Measurements from ENCODE around the gene PLAC8. TPM values are rescaled to one million over a fixed set of nuclear protein-coding genes. Genes with fewer than 3 reads are reported as not detected.
A peak's percentile ranks its signal among the peaks of the same experiment; 100 is the strongest.
"Not testable (repeated sequence)": the region's sequence is repeated elsewhere in the genome, so short reads cannot be mapped to it uniquely, and the experiment has no call there.

The PLAC8 gene
- total and polyA plus RNA-seq, 2 of the 4 experiments (the other 2 are of a cell fraction), result not detected

GRCh38 chr4:83089410-83090157 is 24.9 kb downstream of the PLAC8 start:
- Histone ChIP-seq H3K79me1 (ENCODE audit: low read depth in 1 of 2, low read length in 2 of 2) (no peaks in the 10 kb centered on the region), H3K14ac (replicated peaks; ENCODE audit: low read depth, low read length) (no peak overlapping the region), H2BK20ac (ENCODE audit: low read depth, low read length) (no peak overlapping the region), H3K9ac (ENCODE audit: low read depth, low read length) (no peak overlapping the region), H2AK5ac (ENCODE audit: low read depth, low read length) (no peak overlapping the region), H3K4me3 (ENCODE audit: insufficient read depth, low read depth, low read length) (no peak overlapping the region), H4K20me1 (ENCODE audit: insufficient read depth, low read length) (no peaks in the 10 kb centered on the region), H3K56ac (ENCODE audit: extremely low read depth, insufficient read depth, low read length) (no peak overlapping the region), H4K91ac (ENCODE audit: insufficient read depth, low read depth, low read length) (no peak overlapping the region), H3K27ac (ENCODE audit: insufficient read depth, low read length) (no peak overlapping the region), H4K5ac (ENCODE audit: low read depth, low read length) (no peak overlapping the region), H4K8ac (ENCODE audit: low read depth in 2 of 2, low read length in 2 of 2) (no peak overlapping the region), H3K23ac (ENCODE audit: low read depth, low read length) (no peak overlapping the region), H3K36me3 (ENCODE audit: control insufficient read depth, insufficient read depth, low read length) (no peaks in the 10 kb centered on the region), H3K18ac (ENCODE audit: low read depth, low read length) (no peak overlapping the region), H3K9me1 (ENCODE audit: insufficient read depth, low read length) (no peaks in the 10 kb centered on the region), H2AFZ (replicated peaks; ENCODE audit: low read length, poor library complexity) (no peak overlapping the region), H3K4me2 (ENCODE audit: low read depth, low read length) (no peak overlapping the region), H3K4me1 (ENCODE audit: control insufficient read depth, insufficient read depth, low read length) (no peaks in the 10 kb centered on the region), H2BK15ac (ENCODE audit: low read depth, low read length) (no peak overlapping the region), H3K9me3 (ENCODE audit: control insufficient read depth, insufficient read depth, low read length) (no peaks in the 10 kb centered on the region), H2BK5ac (ENCODE audit: low read depth, low read length, poor library complexity, severe bottlenecking) (no peak overlapping the region), H3K27me3 (ENCODE audit: control insufficient read depth, insufficient read depth, low read length) (peaks cover 18% of the 10 kb centered on the region), H2AK9ac (replicated peaks; ENCODE audit: low read depth, low read length, poor library complexity) (no peak overlapping the region), H3K4ac (ENCODE audit: low read depth, low read length) (no peak overlapping the region), H2BK120ac (ENCODE audit: low read depth, low read length) (no peak overlapping the region)
- WGBS, 2 experiments (ENCODE audit: extremely low coverage in 2 of 2, insufficient read length in 1 of 2), result no CpG with 5 or more reads among the region's 2 CpGs
- DNase-seq (no peak), ATAC-seq (ENCODE audit: low read depth) (no peak)
- TF ChIP-seq RCOR1 (IDR thresholded peaks at IDR 0.05; ENCODE audit: insufficient replicate concordance, low read length), result no peak
- TF ChIP-seq MAFK (IDR thresholded peaks at IDR 0.05; ENCODE audit: low read depth, low read length), result peak; percentile 95
- ChIA-PET POLR2A (ENCODE audit: unreplicated experiment) (no interaction called here), CTCF (interaction anchor here (0.9 kb wide), 1 partner anchor 15 kb away, joined by 4 read pairs; no protein-coding TSS in a partner anchor)
- intact Hi-C loops (cut with micrococcal nuclease), result no loop called here
- no TSS peak for BruUV-seq (replicated peaks)
- dilution Hi-C loops (cut with HindIII; ENCODE audit: low sequenced_read_pairs, unreplicated experiment), result no loop called here
- in situ Hi-C loops (cut with MboI; ENCODE audit: low sequenced_read_pairs), result no loop called here

DNA sequence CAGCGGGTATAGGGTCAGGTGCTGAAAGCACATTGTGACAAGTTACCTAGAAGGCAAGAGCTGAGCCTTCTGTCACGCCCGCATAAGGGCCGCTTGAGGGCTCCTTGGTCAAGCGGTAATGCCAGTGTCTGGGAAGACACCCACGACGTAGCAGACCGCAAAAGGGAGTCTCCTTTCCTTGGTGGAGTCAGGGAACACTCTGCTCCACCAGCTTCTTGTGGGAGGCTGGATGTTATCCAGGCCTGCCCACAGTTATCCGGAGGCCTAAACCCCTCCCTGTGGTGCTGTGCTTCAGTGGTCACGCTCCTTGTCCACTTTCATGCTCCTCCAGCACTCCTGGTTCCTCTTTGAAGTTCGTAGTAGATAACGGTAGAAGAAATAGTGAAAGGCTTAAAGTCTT is 29.6 kb downstream of the PLAC8 start:
- H2AK5ac ChIP-seq (ENCODE audit: low read depth, low read length); H3K4me3 ChIP-seq (ENCODE audit: insufficient read depth, low read depth, low read length); H3K4me1 ChIP-seq (ENCODE audit: control insufficient read depth, insufficient read depth, low read length); H3K14ac ChIP-seq (replicated peaks; ENCODE audit: low read depth, low read length); dilution Hi-C loops (cut with HindIII; ENCODE audit: low sequenced_read_pairs, unreplicated experiment); CTCF ChIA-PET; H2BK5ac ChIP-seq (ENCODE audit: low read depth, low read length, poor library complexity, severe bottlenecking); in situ Hi-C loops (cut with MboI; ENCODE audit: low sequenced_read_pairs); H4K91ac ChIP-seq (ENCODE audit: insufficient read depth, low read depth, low read length); H3K9me1 ChIP-seq (ENCODE audit: insufficient read depth, low read length); H3K4me2 ChIP-seq (ENCODE audit: low read depth, low read length); H3K27ac ChIP-seq (ENCODE audit: insufficient read depth, low read length); POLR2A ChIA-PET (ENCODE audit: unreplicated experiment); H2BK120ac ChIP-seq (ENCODE audit: low read depth, low read length); H4K20me1 ChIP-seq (ENCODE audit: insufficient read depth, low read length); H3K23ac ChIP-seq (ENCODE audit: low read depth, low read length); H3K56ac ChIP-seq (ENCODE audit: extremely low read depth, insufficient read depth, low read length); H3K36me3 ChIP-seq (ENCODE audit: control insufficient read depth, insufficient read depth, low read length); BruUV-seq (replicated peaks); H2BK15ac ChIP-seq (ENCODE audit: low read depth, low read length); H3K4ac ChIP-seq (ENCODE audit: low read depth, low read length); H3K27me3 ChIP-seq (ENCODE audit: control insufficient read depth, insufficient read depth, low read length); DNase-seq; H3K18ac ChIP-seq (ENCODE audit: low read depth, low read length); ATAC-seq (ENCODE audit: low read depth); H2BK20ac ChIP-seq (ENCODE audit: low read depth, low read length); H2AFZ ChIP-seq (replicated peaks; ENCODE audit: low read length, poor library complexity); H4K8ac ChIP-seq (ENCODE audit: low read depth in 2 of 2, low read length in 2 of 2); H3K9ac ChIP-seq (ENCODE audit: low read depth, low read length); H2AK9ac ChIP-seq (replicated peaks; ENCODE audit: low read depth, low read length, poor library complexity); H3K9me3 ChIP-seq (ENCODE audit: control insufficient read depth, insufficient read depth, low read length); H3K79me1 ChIP-seq (ENCODE audit: low read depth in 1 of 2, low read length in 2 of 2); intact Hi-C loops (cut with micrococcal nuclease); H4K5ac ChIP-seq (ENCODE audit: low read depth, low read length): not testable (repeated sequence)
- WGBS, 2 experiments (ENCODE audit: extremely low coverage in 2 of 2, insufficient read length in 1 of 2), result no CpG with 5 or more reads among the region's 12 CpGs

Measured in IMR-90 (cell line).